H1 (cell line): Measurements from ENCODE around the gene CLMP.

Experiments used
- CBX8 ChIP-seq: fragments of 300-800, 300-1000 bp; sonication (generic); IDR thresholded peaks from 2 replicates; pipeline ENCODE4 v1.7.1; 2016; ENCODE audit warnings: low read depth, low read length, borderline replicate concordance
- EP300 ChIP-seq, 2 experiments: IDR thresholded peaks; 1 replicate in 1 of 2; 2 replicates in 1 of 2; pipeline ENCODE4 v1.6.1; 2011 to 2012; ENCODE audit warnings: low read depth in 2 of 2, low read length in 2 of 2, mild to moderate bottlenecking in 2 of 2, borderline replicate concordance in 1 of 2, inconsistent platforms in 1 of 2, moderate library complexity in 1 of 2
- HDAC2 ChIP-seq, 2 experiments: fragments of 300-600 bp in 1 of 2; sonication (generic) in 1 of 2; IDR thresholded peaks; 2 replicates each; pipeline ENCODE4 v1.6.1; 2011 to 2012; ENCODE audit warnings: low read depth in 2 of 2, low read length in 2 of 2, mild to moderate bottlenecking in 2 of 2, moderate library complexity in 2 of 2, borderline replicate concordance in 1 of 2, inconsistent platforms in 1 of 2
- NRF1 ChIP-seq: IDR thresholded peaks from 2 replicates; pipeline ENCODE4 v1.6.1; 2011; ENCODE audit warnings: mild to moderate bottlenecking, low read depth, low read length, improper control_type of control experiment
- POLR2A ChIP-seq, 2 experiments: IDR thresholded peaks; 1 replicate in 1 of 2; 2 replicates in 1 of 2; pipeline ENCODE4 v1.6.1; 2011; ENCODE audit warnings: low read depth in 2 of 2, low read length in 2 of 2, mild to moderate bottlenecking in 2 of 2; ENCODE audit errors: control extremely low read depth in 1 of 2
- RNF2 ChIP-seq: fragments of 200-900, 300-1000 bp; sonication (generic); IDR thresholded peaks from 2 replicates; pipeline ENCODE4 v1.7.1; 2016; ENCODE audit warnings: borderline replicate concordance, low read depth, mild to moderate bottlenecking, antibody characterized with exemption, low read length; ENCODE audit not compliant: poor library complexity, severe bottlenecking; ENCODE audit errors: missing control alignments
- RXRA ChIP-seq: IDR thresholded peaks from 2 replicates; pipeline ENCODE4 v1.6.1; 2011; ENCODE audit warnings: low read depth, mild to moderate bottlenecking, low read length, moderate library complexity; ENCODE audit not compliant: insufficient read depth
- TCF12 ChIP-seq: IDR thresholded peaks from 2 replicates; pipeline ENCODE4 v1.6.1; 2011; ENCODE audit warnings: low read depth, mild to moderate bottlenecking, low read length
- ZNF274 ChIP-seq: IDR thresholded peaks from 2 replicates; pipeline ENCODE4 v1.7.0; 2012; ENCODE audit warnings: low read length, borderline replicate concordance; ENCODE audit errors: extremely low read depth
- TF ChIP-seq, protein P1 (sequence below), 3 experiments: IDR thresholded peaks; 1 replicate in 2 of 3; 2 replicates in 1 of 3; pipeline versions ENCODE4 v1.5.1 to v1.6.1; 2011; ENCODE audit warnings: low read length in 3 of 3, mild to moderate bottlenecking in 3 of 3, inconsistent platforms in 2 of 3, low read depth in 1 of 3, moderate library complexity in 1 of 3; ENCODE audit not compliant: insufficient read depth in 1 of 3; ENCODE audit errors: control extremely low read depth in 1 of 3

GRCh38 chr11:123137431-123138224 is 57.4 kb downstream of the CLMP start:
- TF ChIP-seq POLR2A (IDR thresholded peaks at IDR 0.05; ENCODE audit: control extremely low read depth in 1 of 2, low read depth in 2 of 2, low read length in 2 of 2) (peak in 1 of 2 experiments; percentile 59; a peak in 2 of 3 replicates), ZNF274 (no peak), EP300 (IDR thresholded peaks at IDR 0.05; ENCODE audit: borderline replicate concordance in 1 of 2, low read depth in 2 of 2, low read length in 2 of 2) (no peak), CBX8 (no peak), RNF2 (no peak), HDAC2 (IDR thresholded peaks at IDR 0.05; ENCODE audit: borderline replicate concordance in 1 of 2, low read depth in 2 of 2, low read length in 2 of 2) (no peak), RXRA (no peak), TCF12 (no peak), NRF1 (no peak)
- TF ChIP-seq, protein P1, sequence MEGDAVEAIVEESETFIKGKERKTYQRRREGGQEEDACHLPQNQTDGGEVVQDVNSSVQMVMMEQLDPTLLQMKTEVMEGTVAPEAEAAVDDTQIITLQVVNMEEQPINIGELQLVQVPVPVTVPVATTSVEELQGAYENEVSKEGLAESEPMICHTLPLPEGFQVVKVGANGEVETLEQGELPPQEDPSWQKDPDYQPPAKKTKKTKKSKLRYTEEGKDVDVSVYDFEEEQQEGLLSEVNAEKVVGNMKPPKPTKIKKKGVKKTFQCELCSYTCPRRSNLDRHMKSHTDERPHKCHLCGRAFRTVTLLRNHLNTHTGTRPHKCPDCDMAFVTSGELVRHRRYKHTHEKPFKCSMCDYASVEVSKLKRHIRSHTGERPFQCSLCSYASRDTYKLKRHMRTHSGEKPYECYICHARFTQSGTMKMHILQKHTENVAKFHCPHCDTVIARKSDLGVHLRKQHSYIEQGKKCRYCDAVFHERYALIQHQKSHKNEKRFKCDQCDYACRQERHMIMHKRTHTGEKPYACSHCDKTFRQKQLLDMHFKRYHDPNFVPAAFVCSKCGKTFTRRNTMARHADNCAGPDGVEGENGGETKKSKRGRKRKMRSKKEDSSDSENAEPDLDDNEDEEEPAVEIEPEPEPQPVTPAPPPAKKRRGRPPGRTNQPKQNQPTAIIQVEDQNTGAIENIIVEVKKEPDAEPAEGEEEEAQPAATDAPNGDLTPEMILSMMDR (IDR thresholded peaks at IDR 0.05; ENCODE audit: control extremely low read depth in 1 of 3, insufficient read depth in 1 of 3, low read depth in 1 of 3, low read length in 3 of 3), result no peak
